Karpas-422 (cell line): ENCODE data around the gene ANKRD40CL. TPM values are rescaled to one million over a fixed set of nuclear protein-coding genes. Genes with fewer than 3 reads are reported as not detected.
"Not testable (repeated sequence)": the region's sequence is repeated elsewhere in the genome, so short reads cannot be mapped to it uniquely, and the experiment has no call there.

Experiments used
- DNase-seq: peaks from one replicate; pipeline ENCODE4 v3.0.0-alpha.2; 2015
- H2AFZ ChIP-seq: fragments of 200-600 bp; sonication (generic); 2 replicates; pipeline ENCODE4 v1.6.1; 2014; ENCODE audit warnings: antibody characterized with exemption, low read length, mixed read lengths
- H3K27ac ChIP-seq: fragments of 200-600 bp; sonication (generic); 2 replicates; pipeline ENCODE4 v1.5.1; 2014; ENCODE audit warnings: mild to moderate bottlenecking, low read length, moderate library complexity
- H3K27me3 ChIP-seq: fragments of 200-600 bp; sonication (generic); 2 replicates; pipeline ENCODE4 v1.6.1; 2014; ENCODE audit warnings: low read length, mixed read lengths
- H3K36me3 ChIP-seq: fragments of 200-600 bp; sonication (generic); 2 replicates; pipeline ENCODE4 v1.6.1; 2014; ENCODE audit warnings: low read length, mixed read lengths; ENCODE audit not compliant: insufficient read depth
- H3K4me1 ChIP-seq: fragments of 200-600 bp; sonication (generic); 2 replicates; pipeline ENCODE4 v1.6.1; 2014; ENCODE audit warnings: mild to moderate bottlenecking, low read length, mixed read lengths
- H3K4me2 ChIP-seq: fragments of 200-600 bp; sonication (generic); 2 replicates; pipeline ENCODE4 v1.6.1; 2014; ENCODE audit warnings: low read length, low read depth, mild to moderate bottlenecking; ENCODE audit not compliant: poor library complexity, severe bottlenecking
- H3K4me3 ChIP-seq: fragments of 200-600 bp; sonication (generic); 2 replicates; pipeline ENCODE4 v1.5.1; 2014; ENCODE audit warnings: mild to moderate bottlenecking, antibody characterized with exemption, low read length, mixed read lengths
- H3K79me2 ChIP-seq: fragments of 200-600 bp; sonication (generic); 2 replicates; pipeline ENCODE4 v1.6.1; 2014; ENCODE audit warnings: mild to moderate bottlenecking, low read length, mixed read lengths
- H3K9ac ChIP-seq: fragments of 200-600 bp; sonication (generic); 2 replicates; pipeline ENCODE4 v1.6.0; 2014; ENCODE audit warnings: low read length
- H3K9me2 ChIP-seq: fragments of 200-600 bp; sonication (generic), shearing (Covaris generic); replicated peaks from 2 replicates; pipeline ENCODE4 v1.6.0; 2014; ENCODE audit warnings: mild to moderate bottlenecking, low read length, moderate library complexity; ENCODE audit not compliant: insufficient read depth
- H3K9me3 ChIP-seq: fragments of 300-700, 200-600 bp; sonication (generic); 2 replicates; pipeline ENCODE4 v1.6.1; 2014; ENCODE audit warnings: low read length, mixed read lengths
- H4K20me1 ChIP-seq: fragments of 200-600 bp; sonication (generic); 2 replicates; pipeline ENCODE4 v1.6.1; 2014; ENCODE audit warnings: mild to moderate bottlenecking, antibody characterized with exemption, low read length, low read depth; ENCODE audit not compliant: insufficient read depth
- total RNA-seq: library from RNA; depleted of rRNA; stranded (reverse); fragments of >200 nt; shearing (Covaris generic); gene quantifications from 2 replicates; pipeline ENCODE4 v1.2.3, GENCODE V29; 2014; ENCODE audit warnings: low replicate concordance

The ANKRD40CL gene
- total RNA-seq, 1 experiment from 2014 or later = not detected

GRCh38 chr17:50725769-50726655, 41.3 kb downstream of the ANKRD40CL start:
- Histone ChIP-seq H3K27me3 (no peaks in the 10 kb centered on the region), H2AFZ (no peak overlapping the region), H3K4me3 (no peak overlapping the region), H3K36me3 (peaks cover 31% of the 10 kb centered on the region), H3K9me3 (no peaks in the 10 kb centered on the region), H3K79me2 (peaks cover 99% of the 10 kb centered on the region), H3K9me2 (no peaks in the 10 kb centered on the region), H3K4me2 (no peak overlapping the region), H3K9ac (no peak overlapping the region), H3K4me1 (peaks cover 29% of the 10 kb centered on the region), H3K27ac (no peak overlapping the region), H4K20me1 (peaks cover 93% of the 10 kb centered on the region)
- DNase-seq = no peak

DNA sequence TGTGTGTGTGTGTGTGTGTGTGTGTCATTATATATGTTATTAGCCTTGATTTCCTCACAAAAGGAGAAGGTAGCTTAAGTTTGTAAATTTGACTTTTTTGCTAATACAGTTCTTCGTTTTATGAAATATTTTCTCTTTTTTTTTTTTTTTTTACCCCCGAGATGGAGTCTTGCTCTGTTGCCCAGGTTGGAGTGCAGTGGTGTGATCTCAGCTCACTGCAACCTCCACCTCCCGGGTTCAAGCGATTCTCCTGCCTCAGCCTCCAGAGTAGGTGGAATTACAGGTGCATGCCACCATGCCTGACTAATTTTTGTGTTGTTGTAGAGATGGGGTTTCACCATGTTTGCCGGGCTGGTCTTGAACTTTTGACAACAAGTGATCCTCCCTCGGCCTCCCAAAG, 42.7 kb downstream of the ANKRD40CL start:
- H3K4me2 ChIP-seq, H3K27ac ChIP-seq, H3K9ac ChIP-seq, H3K9me2 ChIP-seq, DNase-seq, H2AFZ ChIP-seq, H3K4me3 ChIP-seq, H3K27me3 ChIP-seq, H3K9me3 ChIP-seq: not testable (repeated sequence)
- Histone ChIP-seq H3K4me1 (peaks cover 29% of the 10 kb centered on the region), H4K20me1 (peaks cover 93% of the 10 kb centered on the region), H3K79me2 (peaks cover 100% of the 10 kb centered on the region), H3K36me3 (peaks cover 31% of the 10 kb centered on the region)

DNA sequence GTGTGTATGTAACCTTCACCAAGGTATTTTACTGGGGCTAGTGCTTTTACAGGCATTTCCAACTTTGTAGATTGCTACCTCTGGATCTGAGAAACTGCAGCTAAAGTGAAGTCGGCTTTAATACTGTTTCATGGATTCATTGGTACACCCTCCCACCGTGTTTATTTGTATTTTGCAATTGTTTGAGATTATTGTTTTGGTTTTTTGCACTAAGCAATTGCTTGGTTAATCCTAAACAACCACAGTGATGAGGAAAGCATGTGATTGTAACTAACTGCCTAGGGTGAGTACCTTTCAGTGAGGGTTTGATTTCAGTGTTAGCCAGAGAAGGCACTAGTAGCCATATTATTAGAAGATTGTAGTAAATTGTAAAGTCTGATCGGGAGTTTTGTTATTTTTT, 44.6 kb downstream of the ANKRD40CL start:
- Histone ChIP-seq H3K9ac (no peak overlapping the region), H4K20me1 (peaks cover 77% of the 10 kb centered on the region), H3K27ac (no peak overlapping the region), H3K79me2 (peaks cover 84% of the 10 kb centered on the region), H3K27me3 (no peaks in the 10 kb centered on the region), H3K9me3 (no peaks in the 10 kb centered on the region), H3K36me3 (peaks cover 31% of the 10 kb centered on the region), H3K9me2 (no peaks in the 10 kb centered on the region), H2AFZ (no peak overlapping the region), H3K4me3 (no peak overlapping the region), H3K4me2 (peak overlapping the region; percentile 35), H3K4me1 (peaks cover 34% of the 10 kb centered on the region)
- no peak for DNase-seq

DNA sequence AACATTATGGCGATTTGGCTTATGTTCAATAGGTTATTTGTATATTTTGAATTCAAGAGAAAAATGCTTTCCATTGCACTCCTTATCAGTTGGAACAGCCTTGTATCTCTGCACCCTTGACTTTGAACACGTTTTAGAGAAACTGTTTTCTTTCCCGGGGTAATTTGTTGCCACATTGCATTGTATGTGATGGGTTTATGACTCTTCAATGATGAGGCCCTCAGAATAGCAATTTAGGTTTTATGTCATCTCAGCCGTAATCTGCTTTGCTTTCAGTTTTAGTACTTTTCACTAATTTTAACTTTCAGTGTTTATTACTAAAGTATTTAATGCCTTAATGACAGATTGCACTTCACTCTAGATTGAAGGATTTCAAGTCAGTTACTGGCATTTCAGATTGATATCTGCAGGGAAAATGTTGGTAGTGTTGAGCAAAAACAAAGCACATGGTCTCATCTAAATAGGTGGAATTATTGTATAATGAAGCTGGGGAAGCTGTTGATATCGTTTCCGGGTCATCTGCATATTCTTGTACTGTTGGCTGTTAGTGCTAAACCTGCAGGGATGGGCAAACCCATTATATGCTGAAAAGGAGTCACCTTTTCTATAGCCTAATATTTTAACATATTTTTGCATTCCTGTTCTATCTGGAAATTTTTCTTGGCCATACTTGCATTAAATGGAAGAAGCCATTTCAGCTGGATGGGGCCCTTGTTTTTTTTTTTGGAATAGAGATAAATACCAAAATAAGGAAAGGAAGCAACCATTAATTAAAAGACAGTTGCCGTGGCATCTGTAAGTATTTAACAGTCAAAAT, 45.9 kb downstream of the ANKRD40CL start:
- H3K4me3 ChIP-seq = peak overlapping the region; percentile 84
- H3K9ac ChIP-seq = peak overlapping the region; percentile 98
- peaks cover 66% of the 10 kb centered on the region for H4K20me1 ChIP-seq
- DNase-seq = peak; percentile 61
- peak overlapping the region; percentile 88; the same call in 1 of the 2 replicates for H3K27ac ChIP-seq
- peaks cover 30% of the 10 kb centered on the region for H3K4me1 ChIP-seq
- H3K9me2 ChIP-seq = no peaks in the 10 kb centered on the region
- H3K27me3 ChIP-seq = no peaks in the 10 kb centered on the region
- no peak overlapping the region for H2AFZ ChIP-seq
- peaks cover 25% of the 10 kb centered on the region; the same call in 1 of the 2 replicates for H3K36me3 ChIP-seq
- peak overlapping the region; percentile 91 for H3K4me2 ChIP-seq
- peaks cover 70% of the 10 kb centered on the region for H3K79me2 ChIP-seq
- no peaks in the 10 kb centered on the region for H3K9me3 ChIP-seq

DNA sequence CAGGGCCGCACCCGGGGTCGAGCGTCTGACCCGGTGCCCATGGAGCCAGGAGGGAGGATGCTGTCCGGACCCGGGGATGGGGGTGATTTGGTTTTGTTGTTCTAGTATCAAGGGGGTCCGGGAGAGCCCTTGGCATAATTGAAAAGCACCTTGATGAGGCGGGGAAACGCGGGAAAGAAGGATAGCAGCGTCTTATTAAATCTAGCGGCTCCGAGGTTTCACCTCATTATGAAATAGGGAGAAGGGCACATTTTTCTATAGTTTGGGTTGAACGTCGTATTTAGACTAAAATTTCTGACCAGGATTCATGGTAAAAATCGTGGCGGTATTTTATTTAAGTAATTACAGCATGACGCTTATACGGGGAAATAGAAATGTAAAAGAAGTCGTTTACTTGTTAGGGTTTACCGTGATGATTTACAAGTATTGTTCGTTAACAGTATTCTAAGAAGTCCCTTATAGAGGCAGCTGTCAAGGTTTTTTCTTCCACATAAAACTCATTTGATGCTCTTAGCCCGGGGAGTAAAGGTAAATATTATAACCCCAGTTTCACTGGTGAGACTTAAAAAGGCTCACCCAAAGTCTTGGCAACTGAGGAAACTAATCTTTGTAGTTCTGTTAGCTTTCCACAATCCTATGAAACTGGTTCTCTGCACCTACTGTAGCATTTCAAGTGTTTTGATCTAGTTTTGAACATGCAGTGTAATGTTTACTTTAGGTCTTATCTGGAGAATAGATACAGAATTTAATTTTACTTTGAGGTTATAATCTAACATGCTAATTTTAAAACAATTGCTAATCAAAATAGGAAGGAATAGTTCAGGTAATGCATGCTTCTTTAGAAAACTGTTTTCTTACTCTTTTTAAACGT, 47.2 kb downstream of the ANKRD40CL start:
- Histone ChIP-seq H3K36me3 (peaks cover 18% of the 10 kb centered on the region; the same call in 1 of the 2 replicates), H2AFZ (peak overlapping the region; percentile 20; the same call in 1 of the 2 replicates)

DNA sequence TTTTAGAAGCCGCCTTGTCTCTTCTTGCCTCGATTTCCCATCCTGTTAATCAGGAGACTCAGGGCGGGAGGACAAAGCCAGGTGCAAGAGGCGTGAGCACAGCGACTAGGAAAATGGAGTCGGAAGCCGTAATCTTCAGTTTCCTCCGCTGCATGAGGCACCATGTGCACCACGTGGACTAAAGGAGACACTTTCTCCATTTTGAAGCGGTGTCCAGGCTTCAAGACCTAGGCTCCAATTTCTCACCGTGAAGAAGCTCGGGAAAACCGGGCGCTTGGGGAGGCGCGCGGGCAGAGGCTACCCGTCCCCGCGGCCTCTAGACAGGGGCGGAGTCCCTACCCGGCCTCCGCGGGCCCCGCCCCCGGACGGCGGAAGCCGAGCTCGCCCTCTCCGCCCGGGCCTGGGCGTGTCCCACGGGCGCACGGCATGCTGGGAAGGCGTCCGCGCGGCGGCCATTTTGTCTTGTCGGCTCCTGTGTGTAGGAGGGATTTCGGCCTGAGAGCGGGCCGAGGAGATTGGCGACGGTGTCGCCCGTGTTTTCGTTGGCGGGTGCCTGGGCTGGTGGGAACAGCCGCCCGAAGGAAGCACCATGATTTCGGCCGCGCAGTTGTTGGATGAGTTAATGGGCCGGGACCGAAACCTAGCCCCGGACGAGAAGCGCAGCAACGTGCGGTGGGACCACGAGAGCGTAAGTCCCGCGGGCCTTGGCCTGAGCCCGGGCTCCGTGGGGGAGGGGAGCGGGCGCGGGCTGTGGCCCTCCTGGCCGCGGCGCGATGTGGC, 48.0 kb downstream of the ANKRD40CL start, which contains the start of gene LUC7L3:
LUC7L3 (plus strand) TSS at position 460 of the 780 bp plus-strand sequence; CDS start at position 590, 130 bp downstream.
- DNase-seq = peak; percentile 97
- Histone ChIP-seq H3K4me2 (peak within 1 kb of the TSS; percentile 91), H3K27me3 (no peaks in the 10 kb centered on the region), H3K4me3 (peak within 1 kb of the TSS; percentile 84), H3K36me3 (peaks cover 18% of the 10 kb centered on the region; the same call in 1 of the 2 replicates), H2AFZ (peak within 1 kb of the TSS; percentile 95), H3K9me3 (no peaks in the 10 kb centered on the region), H3K27ac (peak within 1 kb of the TSS; percentile 88), H4K20me1 (peaks cover 46% of the 10 kb centered on the region), H3K9ac (peak within 1 kb of the TSS; percentile 98), H3K79me2 (peaks cover 50% of the 10 kb centered on the region), H3K4me1 (peaks cover 27% of the 10 kb centered on the region), H3K9me2 (no peaks in the 10 kb centered on the region)

More for the DNA sequence above, 47.2 kb downstream of the ANKRD40CL start:
- DNase-seq = peak; percentile 51
- Histone ChIP-seq H3K4me2 (peak overlapping the region; percentile 91), H3K79me2 (peaks cover 58% of the 10 kb centered on the region), H3K27me3 (no peaks in the 10 kb centered on the region), H4K20me1 (peaks cover 54% of the 10 kb centered on the region), H3K9ac (peak overlapping the region; percentile 98), H3K4me3 (peak overlapping the region; percentile 84), H3K9me2 (no peaks in the 10 kb centered on the region), H3K9me3 (no peaks in the 10 kb centered on the region), H3K27ac (peak overlapping the region; percentile 88), H3K4me1 (peaks cover 27% of the 10 kb centered on the region)

DNA sequence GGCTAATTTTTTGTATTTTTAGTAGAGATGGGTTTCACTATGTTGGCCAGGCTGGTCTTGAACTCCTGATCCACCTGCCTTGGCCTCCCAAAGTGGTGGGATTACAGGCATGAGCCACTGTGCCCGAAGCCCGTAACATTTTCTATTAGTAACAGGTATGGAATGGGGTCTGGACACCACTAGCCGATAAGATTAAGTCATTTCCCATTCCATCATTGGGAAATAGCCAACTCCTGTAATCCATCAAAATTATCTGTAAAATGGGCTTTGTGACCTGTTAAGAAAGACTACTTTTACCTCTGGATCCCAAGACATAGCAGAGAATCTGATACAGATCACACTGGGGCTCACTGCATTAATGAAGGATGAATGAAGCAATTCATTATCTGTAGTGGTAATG, 51.8 kb downstream of the ANKRD40CL start:
- Histone ChIP-seq H3K9me3 (no peaks in the 10 kb centered on the region), H2AFZ (no peak overlapping the region), H3K79me2 (peaks cover 11% of the 10 kb centered on the region), H3K27me3 (no peaks in the 10 kb centered on the region), H3K36me3 (no peaks in the 10 kb centered on the region), H3K9me2 (no peaks in the 10 kb centered on the region), H3K4me1 (peaks cover 5% of the 10 kb centered on the region), H3K9ac (no peak overlapping the region), H3K27ac (no peak overlapping the region), H4K20me1 (peaks cover 7% of the 10 kb centered on the region), H3K4me3 (no peak overlapping the region), H3K4me2 (no peak overlapping the region)
- DNase-seq = no peak
